Putamen (tissue), 1 donor: ENCODE data around the gene ACTR2.
"Not testable (repeated sequence)": the region's sequence is repeated elsewhere in the genome, so short reads cannot be mapped to it uniquely, and the experiment has no call there.

ENCODE experiments used
- DNase-seq: peaks from one replicate; pipeline ENCODE4 v3.0.0-alpha.2; 2016; ENCODE audit warnings: low spot score

Gene ACTR2

DNA sequence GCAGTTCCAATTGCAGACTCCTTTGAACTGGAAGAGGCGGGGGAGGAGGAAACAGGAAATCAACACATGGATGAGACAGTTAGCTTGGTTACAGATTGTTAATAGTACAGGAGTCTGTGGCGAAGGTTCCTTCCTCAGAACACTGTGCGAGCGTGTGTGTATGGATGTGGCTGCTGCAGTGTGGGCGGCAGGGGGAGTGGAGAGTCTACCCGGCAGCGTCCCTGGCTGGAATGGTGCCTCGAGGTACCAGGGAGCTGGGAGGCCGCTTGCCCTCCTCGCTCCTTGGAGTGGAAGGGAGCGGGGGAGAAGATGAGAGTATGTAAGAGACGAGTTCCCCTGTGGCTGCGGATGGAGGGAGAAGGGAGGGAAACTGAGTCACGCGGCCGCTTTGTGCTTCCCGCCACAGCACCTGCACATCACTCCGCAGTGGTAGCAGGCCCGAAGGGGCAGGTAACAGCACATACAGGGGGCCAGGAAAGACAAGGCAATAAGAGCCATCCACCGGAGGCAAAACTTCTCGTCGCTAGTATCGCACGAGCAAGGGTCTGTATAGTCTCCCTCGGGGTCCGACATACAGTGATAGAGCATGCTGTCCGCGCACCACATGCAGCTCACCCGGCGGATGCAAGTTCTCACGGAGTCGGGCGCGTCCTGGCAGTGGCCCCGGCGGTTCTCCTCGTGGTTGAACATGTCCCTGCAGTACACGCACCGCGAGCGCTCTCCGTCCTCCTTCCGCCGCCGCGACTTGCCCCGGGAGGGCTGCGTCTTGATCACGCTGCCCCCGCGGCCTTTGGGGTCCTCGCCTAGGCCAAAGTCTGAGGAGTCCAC, 85.7 kb downstream of the ACTR2 start:
- DNase-seq: no peak

- DNase-seq: no peak
Observed at GRCh38 chr2:65313954-65314256, 86.3 kb downstream of the ACTR2 start.

- DNase-seq: no peak
Observed at GRCh38 chr2:65314801-65315441, 87.3 kb downstream of the ACTR2 start.

DNA sequence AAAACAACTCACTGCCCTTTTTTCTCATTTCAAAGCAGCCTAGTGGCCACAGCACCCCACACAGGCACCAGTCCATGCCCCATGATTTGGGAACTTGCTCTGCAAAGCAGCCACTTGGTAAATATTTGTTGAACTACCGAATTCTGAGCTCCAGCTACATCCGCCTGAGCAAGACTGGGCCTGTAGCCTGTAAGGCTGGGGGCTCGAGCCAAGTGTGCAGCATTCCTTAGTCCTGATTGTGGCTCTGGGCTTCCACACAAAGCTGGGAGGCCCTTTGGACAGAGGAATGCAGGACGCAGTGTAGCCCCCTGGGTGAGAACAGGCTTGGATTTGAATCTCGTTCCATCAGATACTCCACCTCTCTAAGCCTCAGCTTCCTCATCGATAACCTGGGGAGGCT, 88.4 kb downstream of the ACTR2 start:
- no peak for DNase-seq

DNA sequence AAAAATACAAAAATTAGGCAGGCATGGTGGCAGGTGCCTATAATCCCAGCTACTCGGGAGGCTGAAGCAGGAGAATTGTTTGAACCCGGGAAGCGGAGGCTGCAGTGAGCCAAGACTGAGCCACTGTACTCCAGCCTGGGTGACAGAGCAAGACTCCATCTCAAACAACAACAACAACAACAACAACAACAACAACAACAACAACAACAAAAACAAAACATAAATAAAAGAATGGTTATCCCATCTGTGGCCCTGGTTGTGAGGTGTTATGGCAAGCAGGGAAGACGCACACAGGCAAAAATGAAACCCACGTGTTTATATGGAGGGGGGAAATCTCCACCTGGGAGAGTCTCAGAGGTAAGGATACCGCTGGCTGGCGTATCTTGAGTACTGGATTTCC, 89.7 kb downstream of the ACTR2 start:
- not testable (repeated sequence) for DNase-seq

GRCh38 chr2:65317841-65318240, 90.2 kb downstream of the ACTR2 start:
- DNase-seq: no peak

- no peak for DNase-seq
Observed at GRCh38 chr2:65319072-65319673, 91.5 kb downstream of the ACTR2 start.

- no peak for DNase-seq
Observed at GRCh38 chr2:65319674-65320041, 92.0 kb downstream of the ACTR2 start.

DNA sequence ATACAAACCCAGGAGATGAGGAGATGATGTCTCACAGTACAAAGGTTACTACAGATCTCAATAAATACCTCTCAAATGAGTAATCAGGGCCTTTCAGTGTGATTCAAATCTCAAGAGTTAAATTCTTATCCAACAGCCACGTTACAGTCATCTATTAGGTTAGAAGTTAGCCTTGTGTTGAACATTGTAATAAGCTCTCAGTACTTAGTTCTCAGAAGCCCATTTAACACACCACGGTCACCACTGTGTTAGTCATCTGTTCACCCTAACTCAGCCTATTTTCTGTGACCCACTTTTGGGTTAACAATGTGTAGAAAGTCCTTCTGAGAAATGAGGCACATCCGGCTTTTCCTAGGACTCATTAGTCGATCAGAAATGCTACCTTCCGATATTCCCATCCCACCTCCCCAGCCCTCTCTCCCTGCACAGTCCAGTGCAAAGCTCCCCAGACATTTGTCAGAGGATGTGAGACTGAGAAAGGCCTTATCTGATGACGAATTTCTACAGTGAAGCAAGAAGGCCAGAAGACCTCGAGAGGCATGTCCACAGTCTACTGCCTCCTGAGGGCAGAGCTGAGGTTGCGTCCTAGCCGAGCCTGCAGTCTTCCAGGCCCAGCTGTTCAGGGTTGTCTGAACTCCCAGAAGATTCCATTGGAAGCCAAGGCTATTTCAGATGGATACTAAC, 92.6 kb downstream of the ACTR2 start:
- DNase-seq: no peak
